HepG2 (cell line): ENCODE results near the gene RPA1. TPM values are rescaled to one million over a fixed set of nuclear protein-coding genes. Genes with fewer than 3 reads are reported as not detected.

Experiments
- ATAC-seq: fragments of 200-7000 bp; cut with Tn5 transposase; 3 replicates; pipeline ENCODE4 v1.9.1; 2020; ENCODE audit warnings: mild to moderate bottlenecking, moderate library complexity
- BruUV-seq: library from RNA; stranded (reverse); fragments of 400-500 nt; replicated peaks from 2 replicates; lab custom pipeline; 2021; lab: Mats Ljungman, UMichigan
- CTCF ChIA-PET: fragments of 300-600 bp; formaldehyde crosslinking; extraction: SDS; loops from one replicate; lab custom pipeline; 2021; ENCODE audit warnings: low total read pairs, inconsistent platforms, low intra/inter-chr PET ratio; lab: Yijun Ruan, JAX
- POLR2A ChIA-PET: fragments of 350-600 bp; sonication (Branson Sonifier 250); formaldehyde crosslinking; loops from one replicate; lab custom pipeline; 2020; ENCODE audit warnings: antibody characterized with exemption, inconsistent platforms; lab: Yijun Ruan, JAX
- DNase-seq: peaks from one replicate; pipeline ENCODE4 v3.0.0-alpha.2; 2015; ENCODE audit warnings: low spot score
- FAIRE-seq: peaks from 3 replicates; lab custom pipeline; 2011; peaks lifted over from hg19 to GRCh38; lab: Jason Lieb, UNC
- H2AFZ ChIP-seq: one replicate; pipeline ENCODE4 v1.6.1; 2011; ENCODE audit warnings: low read length, inconsistent platforms
- H3K27ac ChIP-seq: fragments of 300-600 bp; 3 replicates; pipeline ENCODE4 v1.8.0; 2011; ENCODE audit warnings: mixed run types, mild to moderate bottlenecking, mixed read lengths, low read length, inconsistent platforms; ENCODE audit not compliant: insufficient read depth; ENCODE audit errors: extremely low read length
- H3K27me3 ChIP-seq, 2 experiments: fragments of 200-600 bp in 1 of 2; 2 replicates in 1 of 2; 3 replicates in 1 of 2; pipeline versions ENCODE4 v1.6.0 to v1.8.0; 2011; ENCODE audit warnings: low read length in 2 of 2, mild to moderate bottlenecking in 2 of 2, moderate library complexity in 2 of 2, inconsistent platforms in 1 of 2; ENCODE audit not compliant: insufficient read depth in 2 of 2, control insufficient read depth in 1 of 2
- H3K36me3 ChIP-seq, 2 experiments: fragments of 200-600 bp in 1 of 2; replicated peaks in 1 of 2; 2 replicates in 1 of 2; 3 replicates in 1 of 2; pipeline versions ENCODE4 v1.5.1 to v1.8.0; 2011; ENCODE audit warnings: low read length in 2 of 2, inconsistent platforms in 1 of 2; ENCODE audit not compliant: insufficient read depth in 2 of 2, control insufficient read depth in 1 of 2
- H3K4me1 ChIP-seq: 2 replicates; pipeline ENCODE4 v1.5.1; 2012; ENCODE audit warnings: low read length, inconsistent platforms; ENCODE audit not compliant: insufficient read depth
- H3K4me2 ChIP-seq: 2 replicates; pipeline ENCODE4 v1.6.0; 2011; ENCODE audit warnings: low read depth, low read length, inconsistent platforms
- H3K4me3 ChIP-seq, 3 experiments: fragments of 200-600 bp in 1 of 3; sonication (generic), shearing (Covaris generic) in 1 of 3; replicated peaks in 1 of 3; 2 replicates each; pipeline ENCODE4 v1.5.1; 2011 to 2016; ENCODE audit warnings: low read length in 3 of 3, inconsistent platforms in 2 of 3, low read depth in 2 of 3, mild to moderate bottlenecking in 2 of 3, control low read depth in 1 of 3, mixed read lengths in 1 of 3; ENCODE audit not compliant: insufficient read depth in 1 of 3
- H3K79me2 ChIP-seq: one replicate; pipeline ENCODE4 v1.6.1; 2011; ENCODE audit warnings: low read length, inconsistent platforms; ENCODE audit not compliant: insufficient read depth
- H3K9ac ChIP-seq: 2 replicates; pipeline ENCODE4 v1.6.0; 2011; ENCODE audit warnings: mild to moderate bottlenecking, low read depth, low read length, inconsistent platforms; ENCODE audit not compliant: insufficient read depth
- H3K9me3 ChIP-seq: 2 replicates; pipeline ENCODE4 v1.5.1; 2012; ENCODE audit warnings: mild to moderate bottlenecking, low read length
- H4K20me1 ChIP-seq: 2 replicates; pipeline ENCODE4 v1.6.0; 2011; ENCODE audit warnings: inconsistent platforms, mild to moderate bottlenecking, low read length, moderate library complexity; ENCODE audit not compliant: insufficient read depth
- ATF7 ChIP-seq, 2 experiments: fragments of 450-650 bp in 1 of 2; sonication (generic) in 1 of 2; formaldehyde crosslinking in 1 of 2; IDR thresholded peaks; 2 replicates each; pipeline versions ENCODE4 v1.4.0 to v1.6.1; 2016 to 2020; ENCODE audit warnings: antibody characterized with exemption in 1 of 2, mild to moderate bottlenecking in 1 of 2, missing genetic modification reagents in 1 of 2
- EED ChIP-seq: sonication (generic); formaldehyde crosslinking; IDR thresholded peaks from 2 replicates; pipeline ENCODE4 v1.5.0; 2020; ENCODE audit warnings: mild to moderate bottlenecking, missing genetic modification reagents
- ETV5 ChIP-seq: IDR thresholded peaks from 2 replicates; pipeline ENCODE4 v1.6.1; 2018; ENCODE audit warnings: missing biosample characterization, missing genetic modification reagents, inconsistent platforms, borderline replicate concordance
- HMG20B ChIP-seq: conservative IDR thresholded peaks from 2 replicates; pipeline ENCODE4 v1.6.1; 2016; ENCODE audit warnings: missing genetic modification reagents, missing compliant biosample characterization
- MEIS2 ChIP-seq: sonication (generic); formaldehyde crosslinking; IDR thresholded peaks from 2 replicates; pipeline ENCODE4 v1.9.0; 2021; ENCODE audit warnings: mild to moderate bottlenecking, missing genetic modification reagents
- MYNN ChIP-seq: sonication (generic); formaldehyde crosslinking; IDR thresholded peaks from 2 replicates; pipeline ENCODE4 v1.4.0; 2020; ENCODE audit warnings: mild to moderate bottlenecking, low read depth, missing genetic modification reagents
- XBP1 ChIP-seq: sonication (generic); formaldehyde crosslinking; IDR thresholded peaks from 2 replicates; pipeline ENCODE4 v1.5.0; 2020; ENCODE audit warnings: missing genetic modification reagents
- ZBTB42 ChIP-seq: sonication (generic); formaldehyde crosslinking; IDR thresholded peaks from 2 replicates; pipeline ENCODE4 v1.5.0; 2020; ENCODE audit warnings: mild to moderate bottlenecking, missing genetic modification reagents
- ZNF12 ChIP-seq: sonication (generic); formaldehyde crosslinking; IDR thresholded peaks from 2 replicates; pipeline ENCODE4 v1.5.0; 2020; ENCODE audit warnings: missing genetic modification reagents
- ZNF335 ChIP-seq: sonication (generic); formaldehyde crosslinking; IDR thresholded peaks from 2 replicates; pipeline ENCODE4 v1.4.0; 2020; ENCODE audit warnings: missing genetic modification reagents
- ZNF547 ChIP-seq: sonication (generic); formaldehyde crosslinking; IDR thresholded peaks from 2 replicates; pipeline ENCODE4 v1.5.1; 2020; ENCODE audit warnings: mild to moderate bottlenecking, missing genetic modification reagents
- ZNF557 ChIP-seq: sonication (generic); formaldehyde crosslinking; IDR thresholded peaks from 2 replicates; pipeline ENCODE4 v1.4.0; 2020; ENCODE audit warnings: missing genetic modification reagents
- ZNF605 ChIP-seq: sonication (generic); formaldehyde crosslinking; IDR thresholded peaks from 2 replicates; pipeline ENCODE4 v1.8.0; 2022; ENCODE audit warnings: mild to moderate bottlenecking, missing genetic modification reagents
- ZSCAN12 ChIP-seq: sonication (generic); formaldehyde crosslinking; IDR thresholded peaks from 2 replicates; pipeline ENCODE4 v1.9.0; 2021; ENCODE audit warnings: mild to moderate bottlenecking, missing genetic modification reagents
- ZSCAN22 ChIP-seq: sonication (generic); formaldehyde crosslinking; IDR thresholded peaks from 2 replicates; pipeline ENCODE4 v1.4.0; 2020; ENCODE audit warnings: mild to moderate bottlenecking, missing genetic modification reagents
- WGBS: methylation state at CpG from one replicate; pipeline ENCODE4 v1.1.6; 2017; ENCODE audit warnings: low lambda C conversion rate; 5-methylcytosine and 5-hydroxymethylcytosine counted together
- in situ Hi-C: cut with HindIII; loops from 2 replicates; pipeline ENCODE4 v1.10.0; 2017; ENCODE audit warnings: low pct_unique_long_range_greater_than_20kb; ENCODE audit not compliant: extremely low pct_ligation_motif_present
- intact Hi-C: fragments of 100-400 bp; cut with micrococcal nuclease; formaldehyde crosslinking; loops from one replicate; pipeline ENCODE4 v1.10.0; 2022; ENCODE audit not compliant: unreplicated experiment
- polyA plus RNA-seq, 8 experiments: library from polyadenylated mRNA; depleted of rRNA in 3 of 8; stranded (reverse) in 7 of 8; unstranded in 1 of 8; fragments of >200 nt; fragmentation: Illumina TruSeq in 4 of 8; extraction: Trizol in 4 of 8; gene quantifications; 2 replicates each; pipeline versions ENCODE4 v1.2.1 to v1.2.3, GENCODE V29; 2011 to 2016; ENCODE audit warnings: low read depth in 4 of 8, missing spikeins in 1 of 8, mixed read lengths in 1 of 8; ENCODE audit not compliant: insufficient read depth in 1 of 8
- total RNA-seq, 5 experiments: library from RNA; depleted of rRNA; stranded (reverse); fragments of >200 nt; fragmentation: Illumina TruSeq; extraction: Trizol; gene quantifications; 2 replicates each; pipeline ENCODE4 v1.2.3, GENCODE V29; 2016; ENCODE audit warnings: low read depth in 1 of 5
- TF ChIP-seq, protein P1 (sequence below): sonication (generic); formaldehyde crosslinking; IDR thresholded peaks from 2 replicates; pipeline ENCODE4 v1.8.0; 2022; ENCODE audit warnings: mild to moderate bottlenecking, missing genetic modification reagents
- TF ChIP-seq, protein P2 (sequence below): IDR thresholded peaks from 2 replicates; pipeline ENCODE4 v1.6.1; 2018; ENCODE audit warnings: missing genetic modification reagents
- TF ChIP-seq, protein P3 (sequence below): sonication (generic); formaldehyde crosslinking; IDR thresholded peaks from 2 replicates; pipeline ENCODE4 v1.5.1; 2020; ENCODE audit warnings: mild to moderate bottlenecking, missing genetic modification reagents, borderline replicate concordance

The RPA1 gene
- total and polyA plus RNA-seq, 2 of the 13 experiments (the other 11 are each of a cell fraction or from before 2014, with no cell fraction given): 13.9 to 37.6 TPM

DNA sequence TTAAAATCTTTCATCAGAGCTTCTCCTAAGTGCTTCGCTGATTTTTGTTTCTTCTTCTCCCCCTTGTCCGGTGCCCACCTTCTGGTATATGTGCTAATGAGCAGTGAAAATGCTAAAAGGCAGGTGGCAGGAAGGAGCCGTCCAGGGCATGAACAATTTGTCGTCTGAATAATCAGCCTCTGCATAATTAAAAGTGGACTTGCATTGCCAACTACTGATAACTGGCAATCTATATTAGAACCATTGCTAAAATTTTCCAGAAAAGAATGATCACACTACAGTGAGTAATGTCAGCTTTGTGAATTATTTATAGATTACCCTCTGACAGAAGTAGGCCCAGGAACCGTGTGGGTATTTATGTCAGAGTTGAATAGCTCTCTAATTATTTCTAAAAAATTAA is 39.9 kb upstream of the RPA1 start:
- no peak overlapping the region for H3K27ac ChIP-seq
- DNase-seq: no peak
- H3K4me1 ChIP-seq: no peaks in the 10 kb centered on the region
- FAIRE-seq: no peak
- no peak overlapping the region for H3K9ac ChIP-seq
- H3K79me2 ChIP-seq: peaks cover 8% of the 10 kb centered on the region
- in situ Hi-C loops: no loop called here
- BruUV-seq: no TSS peak
- no peak for ATAC-seq
- WGBS: 78% methylated on average over 5 of the region's 5 CpGs
- peaks cover 11 to 25% of the 10 kb centered on the region in 2 experiments; a peak in 4 of 5 replicates for H3K36me3 ChIP-seq
- TF ChIP-seq ZSCAN22 (CRISPR knock-in tag) (no peak), ZNF605 (CRISPR knock-in tag) (no peak), EED (CRISPR knock-in tag) (no peak), ZBTB42 (no peak), MYNN (CRISPR knock-in tag) (no peak), ZSCAN12 (CRISPR knock-in tag) (no peak), ETV5 (CRISPR knock-in tag) (no peak), ATF7 (IDR thresholded peaks at IDR 0.05) (no peak), ATF7 (CRISPR knock-in tag; IDR thresholded peaks at IDR 0.05) (no peak), ZNF12 (no peak), XBP1 (CRISPR knock-in tag) (no peak), ZNF557 (CRISPR knock-in tag) (no peak), HMG20B (CRISPR knock-in tag) (no peak), ZNF547 (no peak), MEIS2 (CRISPR knock-in tag) (no peak), ZNF335 (CRISPR knock-in tag) (no peak)
- TF ChIP-seq, protein P1, sequence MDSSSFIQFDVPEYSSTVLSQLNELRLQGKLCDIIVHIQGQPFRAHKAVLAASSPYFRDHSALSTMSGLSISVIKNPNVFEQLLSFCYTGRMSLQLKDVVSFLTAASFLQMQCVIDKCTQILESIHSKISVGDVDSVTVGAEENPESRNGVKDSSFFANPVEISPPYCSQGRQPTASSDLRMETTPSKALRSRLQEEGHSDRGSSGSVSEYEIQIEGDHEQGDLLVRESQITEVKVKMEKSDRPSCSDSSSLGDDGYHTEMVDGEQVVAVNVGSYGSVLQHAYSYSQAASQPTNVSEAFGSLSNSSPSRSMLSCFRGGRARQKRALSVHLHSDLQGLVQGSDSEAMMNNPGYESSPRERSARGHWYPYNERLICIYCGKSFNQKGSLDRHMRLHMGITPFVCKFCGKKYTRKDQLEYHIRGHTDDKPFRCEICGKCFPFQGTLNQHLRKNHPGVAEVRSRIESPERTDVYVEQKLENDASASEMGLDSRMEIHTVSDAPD (CRISPR knock-in tag): no peak
- TF ChIP-seq, protein P2, sequence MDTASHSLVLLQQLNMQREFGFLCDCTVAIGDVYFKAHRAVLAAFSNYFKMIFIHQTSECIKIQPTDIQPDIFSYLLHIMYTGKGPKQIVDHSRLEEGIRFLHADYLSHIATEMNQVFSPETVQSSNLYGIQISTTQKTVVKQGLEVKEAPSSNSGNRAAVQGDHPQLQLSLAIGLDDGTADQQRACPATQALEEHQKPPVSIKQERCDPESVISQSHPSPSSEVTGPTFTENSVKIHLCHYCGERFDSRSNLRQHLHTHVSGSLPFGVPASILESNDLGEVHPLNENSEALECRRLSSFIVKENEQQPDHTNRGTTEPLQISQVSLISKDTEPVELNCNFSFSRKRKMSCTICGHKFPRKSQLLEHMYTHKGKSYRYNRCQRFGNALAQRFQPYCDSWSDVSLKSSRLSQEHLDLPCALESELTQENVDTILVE (CRISPR knock-in tag): no peak
- TF ChIP-seq, protein P3, sequence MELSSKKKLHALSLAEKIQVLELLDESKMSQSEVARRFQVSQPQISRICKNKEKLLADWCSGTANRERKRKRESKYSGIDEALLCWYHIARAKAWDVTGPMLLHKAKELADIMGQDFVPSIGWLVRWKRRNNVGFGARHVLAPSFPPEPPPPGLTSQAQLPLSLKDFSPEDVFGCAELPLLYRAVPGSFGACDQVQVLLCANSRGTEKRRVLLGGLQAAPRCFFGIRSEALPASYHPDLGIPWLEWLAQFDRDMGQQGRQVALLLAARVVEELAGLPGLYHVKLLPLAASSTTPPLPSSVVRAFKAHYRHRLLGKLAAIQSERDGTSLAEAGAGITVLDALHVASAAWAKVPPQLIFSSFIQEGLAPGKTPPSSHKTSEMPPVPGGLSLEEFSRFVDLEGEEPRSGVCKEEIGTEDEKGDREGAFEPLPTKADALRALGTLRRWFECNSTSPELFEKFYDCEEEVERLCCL (CRISPR knock-in tag): no peak
- POLR2A ChIA-PET: interaction anchor here (0.8 kb wide), 1 partner anchor 21 kb away, joined by 3 read pairs; no protein-coding TSS in a partner anchor
- no peak overlapping the region for H2AFZ ChIP-seq
- H4K20me1 ChIP-seq: no peaks in the 10 kb centered on the region
- no peak overlapping the region for H3K4me3 ChIP-seq
- H3K4me2 ChIP-seq: no peak overlapping the region
- H3K27me3 ChIP-seq: no peaks in the 10 kb centered on the region
- intact Hi-C loops: loop anchor here (5.0 kb wide), 1 partner anchor 77 kb away; no protein-coding TSS in a partner anchor
- no peaks in the 10 kb centered on the region for H3K9me3 ChIP-seq
- CTCF ChIA-PET: no interaction called here
